GM19023 (cell line): Measurements from ENCODE around the gene UROS.
A peak's percentile ranks its signal among the peaks of the same experiment; 100 is the strongest.

Experiments used
- ATAC-seq: cut with Tn5 transposase; IDR thresholded peaks from one replicate; pipeline ENCODE4 v1.9.1; 2021; ENCODE audit warnings: mild to moderate bottlenecking, moderate library complexity; ENCODE audit not compliant: unreplicated experiment

The UROS gene

DNA sequence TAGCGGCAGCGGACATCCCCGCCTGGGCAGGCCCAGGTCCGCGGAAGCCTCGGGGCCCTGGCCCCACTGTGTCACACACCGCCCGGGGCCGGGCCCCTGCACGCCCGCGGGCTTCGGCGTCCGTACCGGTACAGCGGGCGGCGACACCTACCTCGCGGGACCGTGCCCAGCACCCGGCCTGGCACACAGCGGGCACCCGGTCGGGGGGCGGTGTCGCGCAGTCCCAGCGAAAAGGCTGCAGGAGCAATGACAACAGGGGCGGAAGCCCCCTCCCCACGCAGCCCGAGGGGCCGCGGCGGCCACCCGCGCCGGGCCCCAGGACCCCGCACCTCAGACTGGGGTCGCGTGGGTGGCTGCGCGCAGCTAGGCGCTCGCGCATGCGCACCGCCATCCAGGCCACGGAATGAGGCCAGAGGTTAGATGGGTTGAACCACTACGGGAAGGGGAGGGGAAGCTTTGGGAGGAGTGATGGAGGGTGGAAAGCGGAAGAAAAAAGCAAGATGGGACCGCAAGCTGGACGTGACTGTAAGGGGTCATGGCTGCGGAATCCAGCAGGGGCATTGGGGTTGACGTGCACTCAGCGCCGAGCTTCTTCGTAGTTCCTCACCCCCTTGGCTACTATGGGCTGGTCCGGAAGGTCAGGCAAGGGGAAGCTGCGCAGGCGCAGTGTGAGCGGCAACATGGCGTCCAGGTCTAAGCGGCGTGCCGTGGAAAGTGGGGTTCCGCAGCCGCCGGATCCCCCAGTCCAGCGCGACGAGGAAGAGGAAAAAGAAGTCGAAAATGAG lies at the start of gene UROS, which contains the start of gene BCCIP:
Gene UROS, minus strand, starts transcription at position 381 of the 785 bp plus-strand sequence. CDS start 6,759 bp downstream, outside the sequence.
Gene BCCIP, plus strand, starts transcription at position 669 of the 785 bp plus-strand sequence. Its CDS starts 12 bp downstream, at position 681.
- peak; percentile 78 for ATAC-seq

DNA sequence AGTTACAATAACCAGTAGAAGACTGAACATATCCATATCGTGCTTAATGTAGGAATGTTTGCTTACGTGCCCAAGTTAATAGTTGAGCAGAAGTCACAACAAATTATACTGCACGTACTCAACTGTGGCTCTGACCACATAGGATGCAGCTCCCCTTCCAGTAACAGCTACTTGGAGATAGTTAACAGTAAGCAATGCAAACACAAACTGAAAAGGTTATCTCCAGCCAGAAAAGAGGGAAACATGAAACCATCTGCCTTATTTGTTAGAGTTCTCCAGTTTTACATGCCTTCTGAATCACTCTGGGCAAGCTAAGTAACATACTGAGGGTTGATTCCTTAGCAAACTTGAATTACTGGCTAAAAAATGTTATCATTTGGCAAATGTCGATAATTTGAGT lies 48.3 kb upstream of the UROS start:
- no peak for ATAC-seq

GRCh38 chr10:125868372-125868975 lies 45.4 kb upstream of the UROS start:
- ATAC-seq, result no peak

- no peak for ATAC-seq
These were observed 43.5 kb upstream of the UROS start for GRCh38 chr10:125866421-125867029.

GRCh38 chr10:125865120-125865519 lies 42.1 kb upstream of the UROS start:
- ATAC-seq, result no peak

GRCh38 chr10:125859128-125859817 lies 36.2 kb upstream of the UROS start:
- no peak for ATAC-seq

GRCh38 chr10:125857185-125857760 lies 34.2 kb upstream of the UROS start:
- no peak for ATAC-seq

DNA sequence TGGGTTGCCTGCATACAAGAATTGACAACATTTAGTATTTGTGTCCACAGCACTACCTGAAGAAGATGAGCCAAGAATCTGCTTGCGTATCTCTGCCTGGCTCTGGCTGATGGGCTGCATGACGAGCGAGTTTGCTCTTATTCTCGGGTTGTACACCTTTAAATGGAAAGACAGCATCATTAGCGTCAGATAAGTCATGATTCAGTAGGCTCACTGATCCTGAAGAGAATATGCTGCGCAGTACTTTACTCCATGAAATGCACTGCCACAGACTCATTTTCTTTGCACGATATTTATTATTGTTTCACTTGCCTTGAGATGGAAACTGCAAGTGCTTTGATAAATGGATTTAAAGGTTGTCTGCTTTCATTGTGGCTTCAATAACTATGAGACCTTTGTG lies 29.4 kb upstream of the UROS start:
- no peak for ATAC-seq

GRCh38 chr10:125850766-125851731 lies 28.0 kb upstream of the UROS start:
- ATAC-seq, result no peak

DNA sequence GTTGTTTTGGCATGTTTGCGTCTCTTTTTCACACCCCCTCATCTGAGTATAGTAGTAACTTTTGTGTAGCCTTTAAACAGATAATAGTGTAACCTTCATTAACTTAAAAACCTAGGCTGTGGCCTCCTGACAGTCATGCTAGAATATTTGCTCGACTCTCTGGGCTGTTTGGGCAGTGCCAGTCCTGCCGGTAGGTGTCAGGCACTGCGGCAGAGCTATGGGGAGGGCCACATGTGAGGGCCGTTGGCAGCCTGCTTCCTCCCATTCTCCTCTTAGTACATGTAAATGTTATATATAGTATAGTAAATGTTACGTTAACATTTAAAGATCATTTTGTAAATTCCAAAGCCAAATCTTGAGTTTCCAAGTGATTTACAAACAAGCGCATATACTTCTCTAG lies 26.4 kb upstream of the UROS start:
- no peak for ATAC-seq

GRCh38 chr10:125848857-125849256 lies 25.8 kb upstream of the UROS start:
- ATAC-seq, result no peak

DNA sequence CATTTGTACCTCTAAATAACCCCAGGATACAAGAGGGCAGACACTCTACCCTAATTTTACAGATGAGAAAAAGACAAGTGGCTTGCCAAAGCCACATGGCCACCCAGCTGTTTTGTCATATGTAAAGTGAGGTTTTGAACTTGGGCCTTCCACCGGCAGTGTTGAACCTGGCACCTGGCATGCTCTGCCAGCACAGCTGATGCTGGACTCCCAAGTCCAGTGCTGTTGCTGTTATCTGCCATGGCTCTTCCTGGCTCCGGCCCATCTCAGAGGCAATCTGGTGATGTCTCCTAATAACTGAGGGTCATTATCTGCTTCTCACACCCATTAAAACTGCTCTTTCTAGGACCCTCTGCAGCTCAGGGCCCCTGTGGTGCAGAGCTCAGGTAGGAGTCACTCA lies 25.3 kb upstream of the UROS start:
- ATAC-seq, result no peak

- no peak for ATAC-seq
These were observed 23.8 kb upstream of the UROS start for GRCh38 chr10:125846894-125847293.

DNA sequence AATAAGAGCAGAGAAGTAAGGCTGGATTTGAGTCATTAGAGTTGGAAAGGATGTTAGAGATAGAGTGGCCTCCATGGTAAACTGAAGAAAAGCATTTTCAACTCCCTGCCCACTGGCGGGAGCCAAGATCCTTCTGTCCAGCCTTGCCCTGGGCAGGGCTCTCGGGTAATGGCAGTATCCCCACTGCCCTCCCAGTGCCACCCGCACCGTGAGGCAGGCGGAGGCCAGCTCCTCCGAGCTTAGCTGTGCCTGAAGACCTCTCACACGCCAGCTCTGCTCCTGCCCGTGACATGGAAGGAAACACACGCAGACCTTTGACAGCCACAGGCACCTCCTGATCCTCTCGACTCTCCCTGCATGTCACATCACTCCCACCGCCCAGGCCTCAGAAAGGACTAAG lies 22.6 kb upstream of the UROS start:
- no peak for ATAC-seq

DNA sequence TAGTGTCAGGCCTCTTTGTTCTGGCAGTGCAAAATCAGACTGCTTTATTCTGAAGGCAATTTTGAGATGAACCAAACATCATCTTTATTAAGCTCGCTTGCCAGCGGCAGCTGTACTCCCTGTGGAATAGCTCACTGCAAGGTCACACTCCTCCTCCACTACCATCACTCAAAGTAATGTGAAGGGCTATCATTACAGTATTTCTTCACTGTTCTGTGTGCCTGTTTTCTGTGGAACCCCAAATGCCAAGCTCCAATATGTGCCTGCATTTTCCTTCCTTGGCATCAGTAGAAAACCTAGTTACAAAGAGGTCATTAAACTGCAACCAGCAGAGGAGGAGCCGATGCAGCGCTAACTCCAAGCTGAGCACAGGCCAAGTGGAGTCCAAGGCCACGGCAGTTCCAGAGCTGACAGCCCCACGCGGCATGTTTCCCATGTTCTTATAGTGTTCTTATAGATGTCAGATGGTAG lies 21.7 kb upstream of the UROS start:
- no peak for ATAC-seq

GRCh38 chr10:125843603-125844329 lies 20.7 kb upstream of the UROS start:
- no peak for ATAC-seq

- no peak for ATAC-seq
These were observed 17.9 kb upstream of the UROS start for GRCh38 chr10:125840955-125841354.

GRCh38 chr10:125840406-125840805 lies 17.3 kb upstream of the UROS start:
- ATAC-seq, result no peak
